PC-9 (cell line): ENCODE data around the gene CNTN5.

ENCODE experiments used
- CTCF ChIP-seq: fragments of 200-600 bp; sonication (generic); conservative IDR thresholded peaks from 2 replicates; pipeline ENCODE4 v1.6.1; 2017; ENCODE audit warnings: mixed run types, antibody characterized with exemption, mild to moderate bottlenecking, moderate library complexity
- EZH2 ChIP-seq: fragments of 200-600 bp; sonication (generic); IDR thresholded peaks from 2 replicates; pipeline ENCODE4 v1.8.0; 2017; ENCODE audit warnings: antibody characterized with exemption, low read depth

DNA sequence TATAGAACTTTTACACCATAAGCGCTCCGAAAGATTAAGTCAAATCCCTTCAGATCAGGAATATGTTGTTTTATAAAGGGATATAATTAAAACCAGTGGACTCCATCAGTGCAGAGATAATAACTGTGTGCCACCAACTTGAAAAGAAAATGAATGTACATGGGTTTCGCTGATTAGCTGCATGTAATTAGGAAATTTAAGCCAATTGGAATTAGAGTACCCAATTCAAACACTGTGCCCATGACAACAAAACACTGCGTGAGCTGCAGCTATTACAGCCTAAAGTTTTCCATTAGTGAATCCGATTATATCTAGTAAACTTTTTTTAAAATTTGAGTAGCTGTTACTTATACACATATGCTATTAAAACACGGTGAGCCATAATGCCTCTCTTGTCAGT, 1274.0 kb downstream of the CNTN5 start:
- TF ChIP-seq CTCF (no peak), EZH2 (no peak)
